Adrenal gland (tissue), 5 donors: Measurements from ENCODE around the gene ZNF71.

Source experiments
- CTCF ChIP-seq, 6 experiments: fragments of 450-650 bp in 4 of 6; fragments of 200-600 bp in 2 of 6; sonication (generic) in 1 of 6; IDR thresholded peaks; 1 replicate in 5 of 6; 2 replicates in 1 of 6; pipeline versions ENCODE4 v1.5.1 to v1.8.0; 2016 to 2021; ENCODE audit warnings: antibody characterized with exemption in 6 of 6, mild to moderate bottlenecking in 2 of 6, moderate library complexity in 1 of 6
- POLR2A ChIP-seq, 2 donors: fragments of 450-650 bp; IDR thresholded peaks; one replicate each; pipeline ENCODE4 v1.6.1; 2017; ENCODE audit warnings: antibody characterized with exemption in 2 of 2, mild to moderate bottlenecking in 2 of 2, moderate library complexity in 1 of 2
- donor health status: DM: no; HTN: no; CAD: no.

DNA sequence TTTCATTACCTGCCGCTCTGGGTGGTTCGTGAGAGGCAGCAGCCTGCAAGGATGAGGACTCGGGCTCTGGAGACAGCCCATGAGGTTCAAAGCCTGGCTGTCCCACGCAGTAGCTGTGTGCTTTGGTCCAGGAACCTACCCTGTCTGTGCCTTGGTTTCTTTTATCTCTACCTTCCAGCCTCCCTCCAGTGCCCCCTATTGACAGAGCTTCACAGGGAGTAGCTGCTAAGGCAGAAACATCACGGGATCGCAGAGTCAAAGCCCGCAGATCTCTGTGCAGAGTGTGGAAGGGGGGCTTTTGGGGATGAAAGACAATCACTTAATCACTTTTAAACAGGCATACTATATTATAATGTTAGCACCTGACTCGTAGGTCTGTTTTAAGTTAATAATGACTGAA is 16.2 kb downstream of the ZNF71 start:
- TF ChIP-seq CTCF (IDR thresholded peaks at IDR 0.05) (no peak), POLR2A (IDR thresholded peaks at IDR 0.05) (no peak)
